GM18861 (cell line): Measurements from ENCODE around the gene TANGO6.

Experiments used
- ATAC-seq: cut with Tn5 transposase; IDR thresholded peaks from one replicate; pipeline ENCODE4 v1.9.1; 2021; ENCODE audit not compliant: unreplicated experiment

Gene TANGO6

GRCh38 chr16:68860978-68861892 lies 17.9 kb downstream of the TANGO6 start:
- no peak for ATAC-seq

DNA sequence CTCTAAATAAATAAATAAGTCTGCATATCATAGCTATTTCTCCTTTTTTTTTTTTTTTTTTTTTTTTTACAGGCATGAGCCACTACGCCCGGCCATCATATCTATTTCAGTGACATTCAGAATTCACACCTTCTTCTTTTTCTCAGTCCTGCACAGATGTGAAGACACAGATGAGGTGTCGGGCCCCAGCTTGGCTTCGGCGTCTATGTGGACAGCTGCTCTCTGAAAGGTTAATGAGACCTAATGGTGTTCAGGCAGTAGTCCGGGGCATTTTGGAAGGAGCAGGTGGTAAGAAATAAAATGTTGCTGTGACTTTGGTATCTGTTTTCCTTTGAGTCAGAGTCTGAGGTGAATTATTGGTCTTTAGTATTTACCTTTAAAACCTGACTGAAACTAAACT lies 23.6 kb downstream of the TANGO6 start:
- ATAC-seq, result no peak

DNA sequence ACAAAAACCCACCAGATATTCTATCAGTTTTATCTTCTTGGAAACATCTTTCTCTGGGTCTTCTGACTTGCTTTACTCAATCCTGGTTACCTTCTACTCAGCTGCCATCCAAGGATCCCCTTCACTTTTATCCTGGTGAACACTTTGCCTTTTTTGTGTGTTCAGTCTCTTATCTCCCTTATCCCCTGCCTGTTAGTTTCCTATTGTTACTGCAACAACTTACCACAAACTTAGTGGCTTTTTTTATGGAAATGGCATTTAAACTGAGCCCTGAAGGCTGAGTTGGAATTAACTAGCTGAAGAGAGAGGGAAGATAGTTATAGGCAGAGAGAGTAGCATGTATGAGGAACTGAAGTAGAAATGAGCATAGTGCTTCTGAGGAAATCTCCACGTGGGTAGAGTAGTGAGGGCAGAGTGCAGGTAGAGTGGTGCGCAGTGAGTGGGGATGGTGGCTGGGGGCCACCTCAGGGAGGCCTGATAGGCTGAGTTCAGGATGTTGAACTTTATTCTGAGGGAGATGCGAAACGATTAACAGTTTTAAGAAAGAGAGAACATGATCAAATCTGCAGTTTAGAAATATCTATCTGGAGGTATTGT lies 26.3 kb downstream of the TANGO6 start:
- no peak for ATAC-seq

GRCh38 chr16:68873635-68874471 lies 30.5 kb downstream of the TANGO6 start:
- ATAC-seq, result no peak

GRCh38 chr16:68875871-68876270 lies 32.5 kb downstream of the TANGO6 start:
- ATAC-seq, result no peak

DNA sequence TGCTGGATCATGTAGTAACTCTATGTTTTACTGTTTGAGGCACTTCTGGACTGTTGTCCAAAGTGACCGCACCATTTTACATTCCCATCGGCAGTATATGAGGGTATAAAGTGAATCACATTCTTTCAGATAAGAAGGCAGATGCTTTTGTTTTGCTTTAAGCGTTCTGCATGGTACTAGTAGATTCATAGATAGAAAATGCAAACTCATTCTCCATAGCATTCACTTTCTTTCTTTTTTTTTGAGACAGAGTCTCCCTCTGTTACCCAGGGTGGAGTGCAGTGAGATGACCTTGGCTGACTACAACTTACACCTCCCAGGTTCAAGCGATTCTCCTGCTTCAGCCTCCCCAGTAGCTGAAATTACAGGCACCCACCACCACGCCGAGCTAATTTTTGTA lies 40.4 kb downstream of the TANGO6 start:
- ATAC-seq, result no peak

GRCh38 chr16:68884401-68884800 lies 41.1 kb downstream of the TANGO6 start:
- no peak for ATAC-seq

- ATAC-seq, result no peak
Measured at GRCh38 chr16:68884861-68885720, 41.8 kb downstream of the TANGO6 start.

GRCh38 chr16:68887107-68887506 lies 43.8 kb downstream of the TANGO6 start:
- no peak for ATAC-seq

DNA sequence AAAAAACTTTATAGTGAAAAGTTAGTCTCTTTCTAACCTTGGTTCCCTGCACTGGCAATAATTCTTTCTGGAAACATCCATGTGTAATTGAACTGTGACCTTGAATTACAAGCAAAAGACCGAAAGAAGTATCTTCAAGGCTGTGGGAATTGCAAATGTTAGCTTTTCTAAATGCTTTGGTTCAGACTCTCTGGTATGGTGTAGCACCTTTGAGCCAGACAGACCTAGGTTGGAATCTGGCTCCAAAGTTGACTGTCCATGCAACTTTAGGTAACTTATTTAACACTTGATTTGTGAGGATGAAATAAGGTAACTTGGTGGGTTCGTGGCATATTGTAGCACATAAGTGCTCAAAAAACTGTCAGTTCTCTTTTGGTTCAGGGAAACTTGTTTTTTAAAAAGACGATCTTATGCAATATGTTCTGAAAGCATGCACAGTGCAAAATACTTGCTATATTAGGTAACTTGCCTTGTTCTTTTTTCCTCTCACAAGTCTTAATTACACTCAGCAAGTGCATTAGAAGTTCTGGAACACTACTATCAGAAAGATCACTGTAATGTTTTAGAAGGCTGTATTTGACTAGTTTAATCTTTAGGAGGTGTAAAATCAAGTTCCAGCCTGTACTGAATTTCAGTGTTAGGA lies 46.3 kb downstream of the TANGO6 start:
- ATAC-seq, result no peak

DNA sequence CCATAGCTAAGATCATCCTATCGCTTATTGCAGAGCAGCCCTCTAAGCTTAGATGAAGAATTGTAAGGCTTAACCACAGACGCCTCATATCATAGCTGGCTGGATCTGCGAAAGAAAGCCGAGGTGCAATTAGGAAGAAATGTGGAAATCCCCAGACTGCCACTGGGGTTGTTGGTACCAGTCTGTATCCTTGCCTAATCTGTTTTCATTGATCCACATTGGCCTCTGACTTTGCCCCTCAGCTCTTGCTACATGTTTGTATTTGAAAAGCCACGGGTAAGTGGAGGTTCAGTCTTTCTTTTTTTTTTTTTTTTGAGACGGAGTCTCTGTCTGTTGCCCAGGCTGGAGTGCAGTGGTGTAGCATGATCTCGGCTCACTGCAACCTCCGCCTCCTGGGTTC lies 48.9 kb downstream of the TANGO6 start:
- no peak for ATAC-seq

GRCh38 chr16:68892898-68893297 lies 49.6 kb downstream of the TANGO6 start:
- no peak for ATAC-seq

DNA sequence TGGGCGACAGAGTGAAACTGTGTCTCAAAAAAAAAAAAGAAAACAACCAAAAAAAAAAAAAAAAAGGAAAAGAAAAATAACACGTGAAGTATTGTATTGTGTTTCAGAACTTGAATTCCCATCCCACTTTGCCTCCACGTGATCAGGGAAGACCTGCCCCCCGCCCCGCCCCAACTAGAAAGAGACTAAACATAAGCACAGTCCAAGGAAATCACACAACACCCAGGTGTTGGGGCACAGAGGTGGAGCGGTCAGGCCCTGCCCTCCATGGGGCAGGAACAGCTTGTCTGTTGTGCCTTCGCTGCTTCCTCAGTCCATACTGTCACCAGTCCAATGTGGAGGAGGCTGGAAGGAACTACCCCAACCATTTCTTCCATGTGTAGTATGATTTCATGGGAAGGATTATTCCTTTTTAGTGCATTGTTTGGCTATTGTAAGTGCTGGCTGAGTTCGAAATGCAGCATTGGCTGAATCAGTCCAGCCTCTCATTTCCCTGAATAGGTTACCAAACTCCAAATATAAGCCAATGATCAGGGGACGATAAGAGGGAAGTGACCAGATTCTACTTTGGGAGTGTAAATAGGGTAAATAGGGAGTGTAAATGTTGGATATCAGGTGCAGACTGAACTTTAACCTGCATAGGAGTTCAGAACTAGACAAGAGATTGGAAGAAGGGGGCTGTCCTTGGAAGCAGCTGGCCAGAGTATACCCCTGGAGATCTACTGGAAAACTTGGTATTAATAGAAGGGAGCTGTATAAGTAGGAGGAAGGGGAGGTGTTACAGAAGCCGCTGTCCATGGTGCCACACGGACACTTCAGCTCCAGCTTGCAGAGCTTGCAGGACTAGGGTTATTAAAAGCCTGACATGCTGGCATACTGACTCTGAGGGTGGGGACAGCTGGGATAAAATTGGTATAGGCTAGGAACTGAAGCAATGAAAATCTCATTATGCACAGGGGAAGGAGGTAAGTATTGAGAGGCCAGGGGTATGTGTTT lies 50.7 kb downstream of the TANGO6 start:
- ATAC-seq, result no peak

- ATAC-seq, result no peak
Measured at GRCh38 chr16:68894714-68895113, 51.4 kb downstream of the TANGO6 start.

DNA sequence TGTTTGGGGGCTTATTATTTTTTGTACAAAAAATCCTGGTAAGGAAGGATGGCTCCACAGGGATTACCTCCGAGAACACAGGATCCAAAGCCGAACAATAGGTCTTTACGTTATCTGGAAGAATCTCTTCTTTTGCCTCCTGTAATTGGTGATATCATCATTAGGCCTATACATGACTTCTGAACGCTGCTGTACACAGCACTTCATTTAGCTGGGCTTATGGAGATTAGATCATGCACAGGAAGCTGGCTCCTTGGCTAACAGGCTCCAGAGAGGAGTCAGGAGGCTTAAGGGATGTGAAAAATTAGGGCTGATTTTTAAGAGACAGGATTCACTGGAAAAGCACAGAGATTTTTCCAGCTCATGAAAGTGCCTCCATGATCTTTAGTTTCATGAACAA lies 54.7 kb downstream of the TANGO6 start:
- ATAC-seq, result no peak

DNA sequence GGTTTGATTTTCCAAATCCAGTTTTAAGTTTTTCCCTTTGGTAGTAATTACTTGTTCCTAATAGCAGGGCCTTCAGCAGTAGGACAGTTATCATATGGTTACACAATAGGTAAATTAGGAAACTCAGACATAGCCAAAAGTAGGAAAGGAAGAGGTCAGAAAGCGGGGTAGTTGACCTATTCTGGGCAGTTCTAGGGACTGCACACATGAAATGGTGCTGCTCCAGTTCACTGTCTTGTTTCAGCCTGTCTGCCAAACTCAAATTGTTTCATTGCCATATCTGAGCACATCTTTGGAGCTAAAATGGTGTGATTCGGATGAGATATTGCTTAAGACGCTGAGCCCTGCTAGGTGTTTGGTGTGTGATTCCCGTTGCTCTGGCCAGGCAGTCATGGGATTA lies 56.7 kb downstream of the TANGO6 start:
- no peak for ATAC-seq

DNA sequence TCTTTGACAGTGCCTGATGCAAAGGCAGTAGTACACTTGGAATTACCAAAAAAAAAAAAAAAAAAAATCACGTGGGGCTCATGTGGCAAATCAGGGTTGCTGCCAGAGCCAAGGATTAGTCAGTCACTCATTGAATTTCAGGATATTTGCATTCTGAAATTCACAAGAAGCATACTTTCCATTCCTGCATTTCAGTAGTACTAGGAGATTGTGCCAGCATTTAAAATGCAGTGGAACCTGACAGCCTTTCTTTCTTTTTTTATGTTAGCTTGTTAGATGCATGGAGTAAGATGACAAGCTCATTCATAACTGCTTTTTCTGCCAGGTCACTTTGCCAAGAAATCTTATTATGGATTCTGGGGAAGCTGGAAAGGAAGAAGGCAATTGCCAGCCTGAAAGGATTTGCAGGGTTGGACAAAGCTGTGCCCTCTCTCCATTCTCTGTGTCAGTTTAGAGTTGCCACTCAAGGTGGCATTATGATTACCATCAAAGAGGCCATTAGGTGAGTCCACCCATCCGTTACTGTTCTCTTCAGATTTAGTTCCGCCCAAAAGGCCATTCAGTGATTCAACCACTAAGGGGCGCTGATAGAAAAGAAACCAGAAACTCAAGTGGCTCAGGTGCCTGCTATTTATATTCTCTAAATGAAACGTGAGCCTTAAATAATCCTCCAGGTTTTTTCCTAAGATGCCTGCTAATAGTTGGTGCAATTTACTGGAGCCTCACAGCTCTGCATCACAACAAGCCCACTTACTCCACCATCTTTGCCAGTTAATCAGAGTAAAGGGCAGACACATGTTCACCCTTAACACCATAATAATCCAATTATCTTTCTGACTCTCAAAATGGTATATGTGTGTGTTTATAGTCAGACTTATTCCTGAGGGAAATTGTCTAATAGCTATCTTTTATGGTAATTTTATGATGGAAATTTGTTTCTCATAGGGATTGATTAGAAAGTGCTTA lies 59.0 kb downstream of the TANGO6 start:
- ATAC-seq, result no peak

- ATAC-seq, result no peak
Measured at GRCh38 chr16:68902969-68903345, 59.6 kb downstream of the TANGO6 start.
